K562 (cell line): Measurements from ENCODE around the gene ZDHHC8. TPM values are rescaled to one million over a fixed set of nuclear protein-coding genes. Genes with fewer than 3 reads are reported as not detected.

Experiments
- POLR2B ChIP-seq: fragments of 450-650 bp; IDR thresholded peaks from 2 replicates; pipeline ENCODE4 v1.6.1; 2018; ENCODE audit warnings: low read depth; ENCODE audit not compliant: partially characterized antibody
- SETDB1 ChIP-seq: IDR thresholded peaks from one replicate; pipeline ENCODE4 v1.6.1; 2012; ENCODE audit warnings: low read length, control low read depth, inconsistent platforms
- ZNF644 ChIP-seq: fragments of 200-800 bp; sonication (Bioruptor generic); IDR thresholded peaks from 2 replicates; pipeline ENCODE4 v1.6.1; 2016; ENCODE audit warnings: low read depth, missing genetic modification characterization, missing compliant biosample characterization
- polyA plus RNA-seq, 8 experiments: library from polyadenylated mRNA; depleted of rRNA in 4 of 8; stranded (reverse) in 5 of 8; unstranded in 3 of 8; fragments of >200 nt; fragmentation: Nextera tagmentation in 2 of 8; fragmentation: Illumina TruSeq in 1 of 8; extraction: Ambion mirVana in 2 of 8; extraction: Trizol in 1 of 8; gene quantifications; 2 replicates each; pipeline versions ENCODE4 v1.2.1 to v1.2.3, GENCODE V29; 2011 to 2014; ENCODE audit warnings: inconsistent platforms in 1 of 8, missing spikeins in 1 of 8
- total RNA-seq, 7 experiments: library from RNA; depleted of rRNA in 6 of 7; stranded (reverse); fragments of >200 nt in 6 of 7; fragmentation: Illumina TruSeq in 2 of 7; extraction: Trizol in 2 of 7; gene quantifications; 2 replicates each; pipeline versions ENCODE4 v1.2.1 to v1.2.3, GENCODE V29; 2011 to 2021; ENCODE audit warnings: low replicate concordance in 1 of 7
- TF ChIP-seq, protein P1 (sequence below): sonication (generic); formaldehyde crosslinking; IDR thresholded peaks from 2 replicates; pipeline ENCODE4 v1.8.0; 2023; ENCODE audit warnings: mild to moderate bottlenecking, missing genetic modification reagents
- TF ChIP-seq, protein P2 (sequence below): fragments of 250-450 bp; sonication (Bioruptor Pico); IDR thresholded peaks from 2 replicates; pipeline ENCODE4 v1.5.1; 2021; ENCODE audit warnings: mild to moderate bottlenecking

Gene ZDHHC8
- total and polyA plus RNA-seq, 9 of the 15 experiments (the other 6 are each of a cell fraction or from before 2014, with no cell fraction given): 0.04 to 109 (median 16.4) TPM

DNA sequence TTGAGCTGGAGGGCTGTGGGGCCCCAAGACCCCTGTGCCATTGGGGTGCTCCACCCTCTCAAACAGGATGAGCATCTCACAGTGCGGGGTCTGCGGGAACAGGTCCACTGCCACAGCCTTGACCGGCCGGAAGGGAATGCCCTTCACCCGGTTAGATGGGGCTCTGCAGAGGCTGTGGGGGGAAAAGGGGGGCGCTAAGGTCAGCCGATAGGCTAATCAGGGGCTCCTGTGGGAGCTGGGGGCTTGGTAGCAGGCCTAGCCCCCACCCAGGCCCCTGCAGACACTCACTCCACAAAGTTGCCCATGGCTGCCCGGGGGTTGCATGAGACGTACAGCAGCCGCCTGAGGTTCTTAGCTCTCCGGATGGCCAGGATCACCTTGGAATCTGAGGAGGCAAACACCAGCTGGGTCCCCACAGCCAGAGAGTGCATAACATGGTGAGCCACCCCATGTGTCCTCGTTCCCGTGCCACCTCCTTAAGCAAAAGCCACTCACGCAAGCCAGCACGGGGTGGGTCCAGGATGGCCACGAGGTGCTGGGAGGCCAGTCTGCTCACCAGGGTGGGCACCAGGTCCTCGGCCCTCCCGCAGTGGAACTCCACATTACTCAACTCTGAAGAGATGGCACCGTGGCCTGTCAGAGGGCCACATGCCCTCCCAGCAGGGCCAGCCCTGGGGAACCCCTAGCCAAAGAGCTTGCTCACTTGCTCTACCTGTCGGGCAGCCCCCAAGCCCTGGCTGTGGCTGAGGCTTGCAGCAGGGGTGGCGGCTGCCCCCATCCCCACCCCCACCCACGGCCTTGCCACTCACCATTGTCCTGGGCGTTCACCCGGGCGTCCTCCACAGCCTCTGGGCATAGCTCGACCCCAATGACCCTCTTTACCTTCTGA lies 18.7 kb upstream of the ZDHHC8 start (continued):
- TF ChIP-seq, protein P1, sequence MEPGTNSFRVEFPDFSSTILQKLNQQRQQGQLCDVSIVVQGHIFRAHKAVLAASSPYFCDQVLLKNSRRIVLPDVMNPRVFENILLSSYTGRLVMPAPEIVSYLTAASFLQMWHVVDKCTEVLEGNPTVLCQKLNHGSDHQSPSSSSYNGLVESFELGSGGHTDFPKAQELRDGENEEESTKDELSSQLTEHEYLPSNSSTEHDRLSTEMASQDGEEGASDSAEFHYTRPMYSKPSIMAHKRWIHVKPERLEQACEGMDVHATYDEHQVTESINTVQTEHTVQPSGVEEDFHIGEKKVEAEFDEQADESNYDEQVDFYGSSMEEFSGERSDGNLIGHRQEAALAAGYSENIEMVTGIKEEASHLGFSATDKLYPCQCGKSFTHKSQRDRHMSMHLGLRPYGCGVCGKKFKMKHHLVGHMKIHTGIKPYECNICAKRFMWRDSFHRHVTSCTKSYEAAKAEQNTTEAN (CRISPR knock-in tag): no peak
- TF ChIP-seq, protein P2, sequence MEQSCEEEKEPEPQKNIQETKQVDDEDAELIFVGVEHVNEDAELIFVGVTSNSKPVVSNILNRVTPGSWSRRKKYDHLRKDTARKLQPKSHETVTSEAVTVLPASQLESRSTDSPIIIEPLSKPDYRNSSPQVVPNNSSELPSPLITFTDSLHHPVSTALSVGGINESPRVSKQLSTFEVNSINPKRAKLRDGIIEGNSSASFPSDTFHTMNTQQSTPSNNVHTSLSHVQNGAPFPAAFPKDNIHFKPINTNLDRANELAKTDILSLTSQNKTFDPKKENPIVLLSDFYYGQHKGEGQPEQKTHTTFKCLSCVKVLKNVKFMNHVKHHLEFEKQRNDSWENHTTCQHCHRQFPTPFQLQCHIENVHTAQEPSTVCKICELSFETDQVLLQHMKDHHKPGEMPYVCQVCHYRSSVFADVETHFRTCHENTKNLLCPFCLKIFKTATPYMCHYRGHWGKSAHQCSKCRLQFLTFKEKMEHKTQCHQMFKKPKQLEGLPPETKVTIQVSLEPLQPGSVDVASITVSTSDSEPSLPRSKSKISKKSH: peak; percentile 54; the same call in 1 of the 2 replicates
- TF ChIP-seq ZNF644 (tag): no peak
- TF ChIP-seq POLR2B: peak; percentile 57
- TF ChIP-seq SETDB1: peak; percentile 89
